Fibroblast of upper back skin (primary cell): ENCODE results near the gene CNIH3.
A peak's percentile ranks its signal among the peaks of the same experiment; 100 is the strongest.

Experiments used
- DNase-seq: peaks from one replicate; pipeline ENCODE4 v3.0.0-alpha.2; 2013

The CNIH3 gene

GRCh38 chr1:224749916-224750315 lies 133.8 kb downstream of the CNIH3 start:
- no peak for DNase-seq

DNA sequence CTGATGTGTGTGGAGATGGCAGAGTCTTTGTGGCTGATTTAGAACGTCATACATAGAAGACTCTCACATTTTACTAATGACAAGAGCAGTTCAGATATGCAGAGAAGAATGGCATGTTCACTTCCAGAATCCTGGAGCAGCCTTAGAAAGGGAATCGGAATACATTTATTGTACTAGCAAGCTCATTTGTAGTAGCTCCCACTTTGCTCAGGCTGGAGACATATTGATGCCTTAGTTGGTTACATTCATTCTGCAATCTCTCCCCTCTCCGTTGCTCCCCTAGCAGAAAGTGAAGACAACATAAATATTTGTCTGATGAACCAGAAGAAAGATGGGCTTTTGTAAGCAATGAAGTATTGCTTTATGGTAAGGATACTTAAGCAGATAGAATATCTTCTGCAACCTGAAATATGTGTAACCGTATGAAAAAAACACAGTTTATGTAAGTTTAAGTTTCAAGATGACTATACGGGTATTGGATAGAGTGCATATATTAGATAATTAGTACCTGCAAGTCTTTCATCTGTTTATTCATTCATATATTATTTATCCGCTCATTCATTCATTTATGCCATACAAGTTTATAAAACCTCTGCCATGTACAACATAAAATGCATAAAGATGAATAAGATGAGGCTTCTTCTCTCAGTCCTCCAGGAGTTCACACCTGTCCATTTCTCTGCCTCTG lies 135.7 kb downstream of the CNIH3 start:
- no peak for DNase-seq

- DNase-seq = no peak
Measured at GRCh38 chr1:224753491-224753890, 137.4 kb downstream of the CNIH3 start.

DNA sequence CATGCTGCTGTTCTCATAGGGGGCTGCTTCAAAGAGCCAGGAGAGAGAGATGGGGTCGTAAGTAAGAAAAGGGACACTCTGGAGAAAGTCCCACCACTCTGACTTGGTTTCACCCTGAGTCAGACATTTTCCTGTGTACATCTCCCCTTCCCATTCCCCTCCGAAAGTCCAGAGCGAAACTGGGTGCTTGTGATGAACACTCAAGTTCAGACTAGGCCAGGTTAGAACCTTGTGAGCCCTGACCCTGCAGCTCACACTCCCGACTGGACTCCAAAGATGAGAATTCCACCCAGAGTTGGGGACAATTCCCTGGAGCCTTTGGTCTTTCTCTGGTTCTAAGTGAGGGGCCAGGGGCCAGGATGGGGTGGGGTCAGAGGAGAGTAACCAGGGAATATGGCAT lies 139.5 kb downstream of the CNIH3 start:
- no peak for DNase-seq

DNA sequence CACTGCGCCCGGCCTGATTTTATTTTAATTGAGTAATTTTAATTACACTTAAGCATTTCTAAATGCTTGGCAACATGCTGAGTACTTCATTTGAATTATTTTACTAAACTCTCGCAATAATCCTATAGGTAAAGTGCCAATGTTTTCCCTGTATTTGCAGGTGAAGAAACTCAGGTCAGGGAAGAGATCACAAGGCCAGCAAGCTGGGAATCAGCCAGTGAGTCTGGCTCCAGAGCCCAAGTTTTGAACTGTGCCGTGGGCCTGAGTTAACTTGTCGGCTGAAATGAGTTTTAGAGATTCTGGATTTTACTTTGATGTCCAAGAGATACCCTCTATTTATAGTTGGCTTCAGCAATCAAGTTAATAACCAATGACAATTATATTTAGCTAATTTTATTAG lies 141.4 kb downstream of the CNIH3 start:
- DNase-seq = no peak

- DNase-seq = no peak
Measured at GRCh38 chr1:224759135-224759534, 143.0 kb downstream of the CNIH3 start.

GRCh38 chr1:224759681-224760091 lies 143.6 kb downstream of the CNIH3 start:
- no peak for DNase-seq

GRCh38 chr1:224760163-224760562 lies 144.0 kb downstream of the CNIH3 start:
- no peak for DNase-seq

DNA sequence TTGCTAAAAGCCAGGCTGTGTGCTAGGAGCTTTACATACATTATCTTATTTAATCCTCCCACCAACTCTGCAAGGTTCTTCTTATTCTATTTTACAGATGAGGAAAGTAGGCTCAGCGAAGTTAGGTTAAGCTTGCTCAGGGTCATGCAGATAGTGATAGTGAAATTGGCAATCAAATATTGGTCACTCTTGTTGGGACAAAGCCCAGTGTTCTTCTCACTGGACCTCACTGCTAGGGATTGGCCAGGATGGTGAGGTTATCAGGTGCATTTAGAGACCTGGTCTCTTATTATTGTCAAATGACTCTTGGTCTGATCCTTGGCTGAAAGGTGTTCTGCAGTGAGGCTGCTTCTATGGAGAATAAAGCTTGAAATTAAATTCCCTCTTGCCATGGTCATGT lies 145.1 kb downstream of the CNIH3 start:
- DNase-seq = no peak

GRCh38 chr1:224762046-224762445 lies 145.9 kb downstream of the CNIH3 start:
- no peak for DNase-seq

- DNase-seq = no peak
Measured at GRCh38 chr1:224762701-224763100, 146.6 kb downstream of the CNIH3 start.

DNA sequence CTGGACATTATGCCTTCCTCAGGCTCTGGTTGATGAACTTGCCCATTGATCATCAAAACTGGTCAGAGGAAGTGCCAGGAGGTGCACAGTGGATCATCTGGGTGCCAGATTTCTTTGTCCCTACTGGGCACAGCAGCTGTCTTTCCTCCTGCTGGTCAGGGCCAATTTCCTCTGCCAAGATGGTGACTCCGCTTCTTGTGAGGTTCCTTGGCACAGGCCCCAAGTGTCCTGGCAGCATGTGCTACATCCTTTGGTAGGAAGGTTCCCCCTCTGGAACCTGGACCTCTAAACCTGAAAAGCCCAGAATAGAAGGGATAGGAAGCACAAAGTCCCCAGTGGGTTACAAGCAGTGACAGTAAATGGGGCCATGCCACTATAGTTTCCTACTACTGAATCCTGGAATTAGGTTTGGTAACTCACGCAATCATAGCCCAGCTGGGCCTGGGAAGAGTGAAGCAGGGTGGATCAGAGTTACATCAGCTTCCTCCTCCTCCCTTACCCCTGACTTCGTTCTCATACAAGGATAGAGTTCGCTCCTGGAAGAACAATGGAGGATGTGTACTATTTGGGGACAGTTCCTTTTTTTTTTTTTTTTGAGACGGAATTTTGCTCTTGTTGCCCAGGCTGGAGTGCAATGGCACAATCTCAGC lies 147.1 kb downstream of the CNIH3 start:
- no peak for DNase-seq

- no peak for DNase-seq
Measured at GRCh38 chr1:224766266-224766665, 150.1 kb downstream of the CNIH3 start.

- DNase-seq = no peak
Measured at GRCh38 chr1:224767031-224767430, 150.9 kb downstream of the CNIH3 start.

DNA sequence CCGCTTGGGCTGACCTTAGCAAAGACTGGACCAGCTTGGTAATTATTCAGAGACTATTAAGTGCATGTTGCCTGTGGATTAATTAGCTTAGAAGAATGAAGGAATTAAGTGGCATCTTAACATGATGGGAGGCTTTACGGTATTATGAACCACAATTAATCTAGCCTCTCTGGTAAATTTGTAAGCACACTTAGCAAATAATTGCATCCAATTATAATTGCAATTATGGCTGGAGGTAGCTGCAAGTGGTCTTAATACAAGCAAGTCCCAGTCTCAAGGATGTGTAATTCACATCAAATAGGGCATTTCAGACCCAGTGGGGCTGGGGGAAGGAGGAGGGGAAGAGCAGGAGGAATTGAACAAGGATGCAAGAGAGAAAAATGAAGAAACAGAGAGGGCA lies 151.6 kb downstream of the CNIH3 start:
- DNase-seq = no peak

GRCh38 chr1:224768971-224769370 lies 152.9 kb downstream of the CNIH3 start:
- no peak for DNase-seq

- no peak for DNase-seq
Measured at GRCh38 chr1:224769452-224770335, 153.6 kb downstream of the CNIH3 start.

GRCh38 chr1:224770336-224770693 lies 154.2 kb downstream of the CNIH3 start:
- peak; percentile 64 for DNase-seq

- DNase-seq = no peak
Measured at GRCh38 chr1:224773646-224774045, 157.5 kb downstream of the CNIH3 start.

DNA sequence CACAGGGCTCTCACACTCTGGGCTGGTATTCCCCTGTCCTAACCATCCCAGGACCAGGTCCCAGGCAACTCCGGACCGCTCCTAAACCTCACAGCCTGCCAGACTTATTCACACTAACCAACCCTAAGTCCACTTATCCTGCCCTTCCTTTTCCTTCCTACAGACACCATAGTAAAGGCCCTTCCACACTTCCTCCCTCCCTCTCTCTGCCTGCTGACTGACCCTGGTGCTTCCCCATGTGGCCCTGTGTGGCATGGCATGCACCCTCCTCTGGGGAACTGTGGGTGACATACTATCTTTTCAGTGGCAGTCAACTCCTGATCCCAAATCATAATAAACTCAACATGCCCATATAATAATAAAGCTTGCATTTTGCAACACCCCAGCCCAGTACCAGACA lies 158.3 kb downstream of the CNIH3 start:
- no peak for DNase-seq

GRCh38 chr1:224777180-224777579 lies 161.1 kb downstream of the CNIH3 start:
- no peak for DNase-seq

DNA sequence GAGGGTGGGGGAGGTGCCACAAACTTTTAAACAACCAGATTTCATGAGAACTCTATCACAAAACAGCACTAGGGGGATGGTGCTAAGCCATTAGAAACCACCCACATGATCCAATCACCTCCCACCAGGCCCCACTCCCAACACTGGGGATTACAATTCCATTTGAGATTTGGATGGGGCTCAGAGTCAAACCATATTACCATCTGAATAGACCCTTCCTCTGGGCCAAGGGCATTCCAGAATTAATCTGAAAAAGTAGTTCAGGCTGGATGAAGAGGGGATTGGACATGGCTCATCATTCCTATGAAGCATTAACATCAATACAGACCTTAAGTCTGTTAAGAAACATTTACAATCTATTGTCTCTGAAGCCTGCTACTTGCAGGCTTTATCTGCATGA lies 163.4 kb downstream of the CNIH3 start:
- no peak for DNase-seq

DNA sequence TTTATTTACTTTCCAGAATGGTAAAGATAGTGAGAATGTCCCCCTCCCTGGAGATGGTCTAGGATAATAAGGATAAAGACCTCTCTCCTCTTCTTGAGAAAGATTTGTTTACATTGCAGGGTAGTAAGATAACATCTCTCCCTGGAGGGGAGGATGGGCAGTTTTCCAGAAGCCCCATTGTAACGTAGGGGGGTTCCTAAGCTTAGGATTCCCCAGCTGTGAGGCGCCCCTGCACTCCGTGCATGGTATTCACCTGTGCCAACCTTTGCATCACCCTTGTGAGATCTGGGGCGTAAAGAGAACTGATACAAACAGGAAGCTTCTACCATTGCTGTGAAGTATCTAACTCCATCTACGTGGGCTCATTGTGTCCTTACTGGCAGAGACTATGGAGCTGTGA lies 164.6 kb downstream of the CNIH3 start:
- DNase-seq = no peak

GRCh38 chr1:224781800-224782199 lies 165.7 kb downstream of the CNIH3 start:
- no peak for DNase-seq
